GM12878 (cell line): Measurements from ENCODE around the gene BMF. TPM values are rescaled to one million over a fixed set of nuclear protein-coding genes. Genes with fewer than 3 reads are reported as not detected.

ENCODE experiments used
- CHD2 ChIP-seq: IDR thresholded peaks from 2 replicates; pipeline ENCODE4 v1.6.1; 2011; ENCODE audit warnings: low read depth, low read length, improper control_type of control experiment, borderline replicate concordance
- EED ChIP-seq: sonication (generic); IDR thresholded peaks from 2 replicates; pipeline ENCODE4 v1.6.1; 2016; ENCODE audit warnings: antibody characterized with exemption, low read depth
- HDAC6 ChIP-seq: fragments of 200-600 bp; sonication (generic); IDR thresholded peaks from one replicate; pipeline ENCODE4 v1.8.0; 2017; ENCODE audit warnings: antibody characterized with exemption; ENCODE audit not compliant: unreplicated experiment
- LARP7 ChIP-seq: fragments of 450-650 bp; IDR thresholded peaks from 2 replicates; pipeline ENCODE4 v1.6.1; 2017; ENCODE audit warnings: mild to moderate bottlenecking
- MEF2A ChIP-seq: IDR thresholded peaks from 2 replicates; pipeline ENCODE4 v1.6.1; 2011; ENCODE audit warnings: low read depth, mild to moderate bottlenecking, low read length, moderate library complexity; ENCODE audit not compliant: insufficient read depth
- NBN ChIP-seq: fragments of 450-650 bp; IDR thresholded peaks from 2 replicates; pipeline ENCODE4 v1.6.1; 2016
- NR2C1 ChIP-seq: fragments of 450-650 bp; IDR thresholded peaks from 2 replicates; pipeline ENCODE4 v1.6.1; 2017; ENCODE audit warnings: antibody characterized with exemption, mild to moderate bottlenecking, moderate library complexity
- RBBP5 ChIP-seq: fragments of 200-600 bp; sonication (generic); conservative IDR thresholded peaks from 2 replicates; pipeline ENCODE4 v1.6.1; 2016
- RCOR1 ChIP-seq: conservative IDR thresholded peaks from 2 replicates; pipeline ENCODE4 v1.6.1; 2012; ENCODE audit warnings: low read depth, low read length, improper control_type of control experiment
- RUNX3 ChIP-seq: IDR thresholded peaks from 2 replicates; pipeline ENCODE4 v1.6.1; 2012; ENCODE audit warnings: low read length, inconsistent platforms
- SMAD5 ChIP-seq: IDR thresholded peaks from 2 replicates; pipeline ENCODE4 v1.6.1; 2016; ENCODE audit warnings: antibody characterized with exemption, low read depth
- SPI1 ChIP-seq: IDR thresholded peaks from 2 replicates; pipeline ENCODE4 v1.6.1; 2011; ENCODE audit warnings: low read depth, mild to moderate bottlenecking, low read length, moderate library complexity, borderline replicate concordance; ENCODE audit not compliant: insufficient read depth
- SREBF1 ChIP-seq: IDR thresholded peaks from 2 replicates; pipeline ENCODE4 v1.6.1; 2012; ENCODE audit warnings: mild to moderate bottlenecking, low read length
- SRF ChIP-seq, 2 experiments: IDR thresholded peaks; 2 replicates each; pipeline ENCODE4 v1.6.1; 2011; ENCODE audit warnings: low read depth in 2 of 2, low read length in 2 of 2, mild to moderate bottlenecking in 1 of 2, moderate library complexity in 1 of 2
- STAT1 ChIP-seq: fragments of 450-650 bp; conservative IDR thresholded peaks from 2 replicates; pipeline ENCODE4 v1.6.1; 2014; ENCODE audit warnings: antibody characterized with exemption, mild to moderate bottlenecking
- TCF7 ChIP-seq: IDR thresholded peaks from 2 replicates; pipeline ENCODE4 v1.6.1; 2014; ENCODE audit warnings: antibody characterized with exemption, borderline replicate concordance
- ZNF207 ChIP-seq: fragments of 450-650 bp; IDR thresholded peaks from 2 replicates; pipeline ENCODE4 v1.6.1; 2014; ENCODE audit warnings: antibody characterized with exemption, mild to moderate bottlenecking, borderline replicate concordance
- polyA plus RNA-seq, 11 experiments: library from polyadenylated mRNA; depleted of rRNA in 4 of 11; unstranded in 6 of 11; stranded (reverse) in 5 of 11; fragments of >200 nt; fragmentation: Nextera tagmentation in 4 of 11; fragmentation: Illumina TruSeq in 1 of 11; extraction: Ambion mirVana in 4 of 11; extraction: Trizol in 1 of 11; gene quantifications; 1 replicate in 1 of 11; 2 replicates in 10 of 11; pipeline versions ENCODE4 v1.2.1 to v1.2.3, GENCODE V29; 2011 to 2016; ENCODE audit warnings: inconsistent platforms in 2 of 11, missing spikeins in 2 of 11, low read depth in 1 of 11
- total RNA-seq, 4 experiments: library from RNA; depleted of rRNA in 3 of 4; stranded (reverse); fragments of >200 nt in 3 of 4; fragmentation: Illumina TruSeq in 1 of 4; extraction: Trizol in 1 of 4; gene quantifications; 2 replicates each; pipeline versions ENCODE4 v1.2.1 to v1.2.3, GENCODE V29; 2013 to 2021
- TF ChIP-seq, protein P1 (sequence below): fragments of 150-350 bp; IDR thresholded peaks from 2 replicates; pipeline ENCODE4 v1.6.1; 2014; ENCODE audit warnings: mild to moderate bottlenecking, low read depth, low read length
- TF ChIP-seq, protein P2 (sequence below): fragments of 450-650 bp; IDR thresholded peaks from 2 replicates; pipeline ENCODE4 v1.6.1; 2016; ENCODE audit warnings: mild to moderate bottlenecking
- TF ChIP-seq, protein P3 (sequence below): fragments of 150-350 bp; IDR thresholded peaks from 2 replicates; pipeline ENCODE4 v1.6.1; 2016; ENCODE audit warnings: low read depth, low read length
- TF ChIP-seq, protein P4 (sequence below): fragments of 450-650 bp; IDR thresholded peaks from 2 replicates; pipeline ENCODE4 v1.6.1; 2017; ENCODE audit warnings: mild to moderate bottlenecking, moderate library complexity

The BMF gene
- total and polyA plus RNA-seq, 10 of the 15 experiments (the other 5 are each of a cell fraction or from before 2014, with no cell fraction given): 0.82 to 34.9 (median 16.9) TPM

DNA sequence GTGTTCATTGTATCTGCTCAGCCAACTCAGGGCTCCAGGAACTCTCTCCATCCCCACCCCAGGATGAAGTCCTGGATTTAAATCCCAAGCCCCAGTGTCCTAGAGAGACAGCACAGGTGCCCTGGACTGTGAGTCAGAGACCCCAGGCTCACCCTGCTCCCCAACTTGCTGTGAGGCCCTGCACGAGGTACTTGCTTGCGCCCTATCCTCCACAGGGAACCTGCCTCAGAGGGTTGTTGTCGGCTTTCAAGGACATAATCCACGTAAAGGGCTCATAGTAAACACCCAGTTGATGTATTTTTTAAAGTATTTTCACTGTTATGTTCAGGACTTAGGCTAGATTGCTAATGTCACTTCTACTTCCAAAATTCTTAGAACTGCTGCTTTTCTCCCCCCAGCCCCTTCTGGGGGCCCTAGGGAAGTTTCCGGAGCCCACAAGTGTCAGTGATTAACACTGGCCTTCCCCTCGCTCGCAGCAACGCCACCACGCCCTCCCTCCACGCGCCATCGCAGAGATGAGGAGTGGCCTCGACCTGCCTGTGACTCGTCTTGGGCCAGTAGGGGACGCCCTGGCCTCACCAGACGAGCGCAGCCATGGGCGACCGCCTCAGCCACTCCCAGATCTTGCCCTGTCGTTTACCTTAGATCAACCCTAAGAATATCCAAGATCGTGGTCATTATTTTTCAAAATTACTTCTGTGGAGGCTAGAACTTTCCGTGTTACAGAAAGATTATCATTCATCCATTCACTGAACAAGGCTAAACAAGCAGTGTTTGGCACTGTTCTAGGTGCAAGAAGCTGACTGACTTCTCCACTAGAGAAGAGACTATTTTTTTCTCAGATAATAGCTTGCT, 63.7 kb downstream of the BMF start (continued):
- TF ChIP-seq SPI1: no peak
- no peak for TF ChIP-seq SRF (IDR thresholded peaks at IDR 0.05; ENCODE audit: low read depth in 2 of 2, low read length in 2 of 2)
- TF ChIP-seq, protein P1, sequence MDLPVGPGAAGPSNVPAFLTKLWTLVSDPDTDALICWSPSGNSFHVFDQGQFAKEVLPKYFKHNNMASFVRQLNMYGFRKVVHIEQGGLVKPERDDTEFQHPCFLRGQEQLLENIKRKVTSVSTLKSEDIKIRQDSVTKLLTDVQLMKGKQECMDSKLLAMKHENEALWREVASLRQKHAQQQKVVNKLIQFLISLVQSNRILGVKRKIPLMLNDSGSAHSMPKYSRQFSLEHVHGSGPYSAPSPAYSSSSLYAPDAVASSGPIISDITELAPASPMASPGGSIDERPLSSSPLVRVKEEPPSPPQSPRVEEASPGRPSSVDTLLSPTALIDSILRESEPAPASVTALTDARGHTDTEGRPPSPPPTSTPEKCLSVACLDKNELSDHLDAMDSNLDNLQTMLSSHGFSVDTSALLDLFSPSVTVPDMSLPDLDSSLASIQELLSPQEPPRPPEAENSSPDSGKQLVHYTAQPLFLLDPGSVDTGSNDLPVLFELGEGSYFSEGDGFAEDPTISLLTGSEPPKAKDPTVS: 0 out of 2 replicates have a peak, but pooled peaks have one; percentile 42
- TF ChIP-seq, protein P2, sequence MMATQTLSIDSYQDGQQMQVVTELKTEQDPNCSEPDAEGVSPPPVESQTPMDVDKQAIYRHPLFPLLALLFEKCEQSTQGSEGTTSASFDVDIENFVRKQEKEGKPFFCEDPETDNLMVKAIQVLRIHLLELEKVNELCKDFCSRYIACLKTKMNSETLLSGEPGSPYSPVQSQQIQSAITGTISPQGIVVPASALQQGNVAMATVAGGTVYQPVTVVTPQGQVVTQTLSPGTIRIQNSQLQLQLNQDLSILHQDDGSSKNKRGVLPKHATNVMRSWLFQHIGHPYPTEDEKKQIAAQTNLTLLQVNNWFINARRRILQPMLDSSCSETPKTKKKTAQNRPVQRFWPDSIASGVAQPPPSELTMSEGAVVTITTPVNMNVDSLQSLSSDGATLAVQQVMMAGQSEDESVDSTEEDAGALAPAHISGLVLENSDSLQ: peak; percentile 48; the same call in 1 of the 2 replicates
- TF ChIP-seq, protein P3, sequence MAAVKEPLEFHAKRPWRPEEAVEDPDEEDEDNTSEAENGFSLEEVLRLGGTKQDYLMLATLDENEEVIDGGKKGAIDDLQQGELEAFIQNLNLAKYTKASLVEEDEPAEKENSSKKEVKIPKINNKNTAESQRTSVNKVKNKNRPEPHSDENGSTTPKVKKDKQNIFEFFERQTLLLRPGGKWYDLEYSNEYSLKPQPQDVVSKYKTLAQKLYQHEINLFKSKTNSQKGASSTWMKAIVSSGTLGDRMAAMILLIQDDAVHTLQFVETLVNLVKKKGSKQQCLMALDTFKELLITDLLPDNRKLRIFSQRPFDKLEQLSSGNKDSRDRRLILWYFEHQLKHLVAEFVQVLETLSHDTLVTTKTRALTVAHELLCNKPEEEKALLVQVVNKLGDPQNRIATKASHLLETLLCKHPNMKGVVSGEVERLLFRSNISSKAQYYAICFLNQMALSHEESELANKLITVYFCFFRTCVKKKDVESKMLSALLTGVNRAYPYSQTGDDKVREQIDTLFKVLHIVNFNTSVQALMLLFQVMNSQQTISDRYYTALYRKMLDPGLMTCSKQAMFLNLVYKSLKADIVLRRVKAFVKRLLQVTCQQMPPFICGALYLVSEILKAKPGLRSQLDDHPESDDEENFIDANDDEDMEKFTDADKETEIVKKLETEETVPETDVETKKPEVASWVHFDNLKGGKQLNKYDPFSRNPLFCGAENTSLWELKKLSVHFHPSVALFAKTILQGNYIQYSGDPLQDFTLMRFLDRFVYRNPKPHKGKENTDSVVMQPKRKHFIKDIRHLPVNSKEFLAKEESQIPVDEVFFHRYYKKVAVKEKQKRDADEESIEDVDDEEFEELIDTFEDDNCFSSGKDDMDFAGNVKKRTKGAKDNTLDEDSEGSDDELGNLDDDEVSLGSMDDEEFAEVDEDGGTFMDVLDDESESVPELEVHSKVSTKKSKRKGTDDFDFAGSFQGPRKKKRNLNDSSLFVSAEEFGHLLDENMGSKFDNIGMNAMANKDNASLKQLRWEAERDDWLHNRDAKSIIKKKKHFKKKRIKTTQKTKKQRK: no peak
- TF ChIP-seq, protein P4, sequence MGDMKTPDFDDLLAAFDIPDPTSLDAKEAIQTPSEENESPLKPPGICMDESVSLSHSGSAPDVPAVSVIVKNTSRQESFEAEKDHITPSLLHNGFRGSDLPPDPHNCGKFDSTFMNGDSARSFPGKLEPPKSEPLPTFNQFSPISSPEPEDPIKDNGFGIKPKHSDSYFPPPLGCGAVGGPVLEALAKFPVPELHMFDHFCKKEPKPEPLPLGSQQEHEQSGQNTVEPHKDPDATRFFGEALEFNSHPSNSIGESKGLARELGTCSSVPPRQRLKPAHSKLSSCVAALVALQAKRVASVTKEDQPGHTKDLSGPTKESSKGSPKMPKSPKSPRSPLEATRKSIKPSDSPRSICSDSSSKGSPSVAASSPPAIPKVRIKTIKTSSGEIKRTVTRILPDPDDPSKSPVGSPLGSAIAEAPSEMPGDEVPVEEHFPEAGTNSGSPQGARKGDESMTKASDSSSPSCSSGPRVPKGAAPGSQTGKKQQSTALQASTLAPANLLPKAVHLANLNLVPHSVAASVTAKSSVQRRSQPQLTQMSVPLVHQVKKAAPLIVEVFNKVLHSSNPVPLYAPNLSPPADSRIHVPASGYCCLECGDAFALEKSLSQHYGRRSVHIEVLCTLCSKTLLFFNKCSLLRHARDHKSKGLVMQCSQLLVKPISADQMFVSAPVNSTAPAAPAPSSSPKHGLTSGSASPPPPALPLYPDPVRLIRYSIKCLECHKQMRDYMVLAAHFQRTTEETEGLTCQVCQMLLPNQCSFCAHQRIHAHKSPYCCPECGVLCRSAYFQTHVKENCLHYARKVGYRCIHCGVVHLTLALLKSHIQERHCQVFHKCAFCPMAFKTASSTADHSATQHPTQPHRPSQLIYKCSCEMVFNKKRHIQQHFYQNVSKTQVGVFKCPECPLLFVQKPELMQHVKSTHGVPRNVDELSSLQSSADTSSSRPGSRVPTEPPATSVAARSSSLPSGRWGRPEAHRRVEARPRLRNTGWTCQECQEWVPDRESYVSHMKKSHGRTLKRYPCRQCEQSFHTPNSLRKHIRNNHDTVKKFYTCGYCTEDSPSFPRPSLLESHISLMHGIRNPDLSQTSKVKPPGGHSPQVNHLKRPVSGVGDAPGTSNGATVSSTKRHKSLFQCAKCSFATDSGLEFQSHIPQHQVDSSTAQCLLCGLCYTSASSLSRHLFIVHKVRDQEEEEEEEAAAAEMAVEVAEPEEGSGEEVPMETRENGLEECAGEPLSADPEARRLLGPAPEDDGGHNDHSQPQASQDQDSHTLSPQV: 0 out of 2 replicates have a peak, but pooled peaks have one; percentile 56
- TF ChIP-seq MEF2A: no peak
- TF ChIP-seq LARP7: peak; percentile 36; the same call in 1 of the 2 replicates
- TF ChIP-seq EED: peak; percentile 21; the same call in 1 of the 2 replicates
- TF ChIP-seq RBBP5: no peak
- no peak for TF ChIP-seq HDAC6
- peak; percentile 79 for TF ChIP-seq NBN
- no peak for TF ChIP-seq RUNX3
- TF ChIP-seq CHD2: 0 out of 2 replicates have a peak, but pooled peaks have one; percentile 60
- TF ChIP-seq SREBF1: no peak
- 0 out of 2 replicates have a peak, but pooled peaks have one; percentile 30 for TF ChIP-seq STAT1
- no peak for TF ChIP-seq NR2C1
- no peak for TF ChIP-seq ZNF207
- no peak for TF ChIP-seq SMAD5
- no peak for TF ChIP-seq TCF7
- 0 out of 2 replicates have a peak, but pooled peaks have one; percentile 44 for TF ChIP-seq RCOR1
